NCI-H2196 (cell line): ENCODE results near the gene CFAP92.
"Not testable (repeated sequence)": the region's sequence is repeated elsewhere in the genome, so short reads cannot be mapped to it uniquely, and the experiment has no call there.

ENCODE experiments used
- DNase-seq: peaks from one replicate; lab custom pipeline; 2025; ENCODE audit not compliant: unreplicated experiment; lab: John Stamatoyannopoulos, UW

The CFAP92 gene

GRCh38 chr3:128870347-128870746 is 123.5 kb downstream of the CFAP92 start:
- DNase-seq = no peak

GRCh38 chr3:128867200-128868125 is 126.4 kb downstream of the CFAP92 start:
- DNase-seq = no peak

- DNase-seq = not testable (repeated sequence)
Measured at GRCh38 chr3:128864849-128865804, 128.7 kb downstream of the CFAP92 start.

- DNase-seq = no peak
Measured at GRCh38 chr3:128864351-128864811, 129.5 kb downstream of the CFAP92 start.

GRCh38 chr3:128863560-128863959 is 130.3 kb downstream of the CFAP92 start:
- no peak for DNase-seq

- no peak for DNase-seq
Measured at GRCh38 chr3:128861491-128861890, 132.4 kb downstream of the CFAP92 start.
